H1 (cell line): ENCODE measurements around the gene EHD4. TPM values are rescaled to one million over a fixed set of nuclear protein-coding genes. Genes with fewer than 3 reads are reported as not detected.

Experiments
- POLR2A ChIP-seq, 2 experiments: IDR thresholded peaks; 1 replicate in 1 of 2; 2 replicates in 1 of 2; pipeline ENCODE4 v1.6.1; 2011; ENCODE audit warnings: low read depth in 2 of 2, low read length in 2 of 2, mild to moderate bottlenecking in 2 of 2; ENCODE audit errors: control extremely low read depth in 1 of 2
- TAF1 ChIP-seq: IDR thresholded peaks from 2 replicates; pipeline ENCODE4 v1.6.1; 2011; ENCODE audit warnings: mild to moderate bottlenecking, low read depth, low read length
- TCF12 ChIP-seq: IDR thresholded peaks from 2 replicates; pipeline ENCODE4 v1.6.1; 2011; ENCODE audit warnings: low read depth, mild to moderate bottlenecking, low read length
- polyA plus RNA-seq, 7 experiments: library from polyadenylated mRNA; depleted of rRNA in 3 of 7; stranded (reverse) in 5 of 7; unstranded in 2 of 7; fragments of >200 nt in 5 of 7; fragments of 200-250 nt in 2 of 7; gene quantifications; 1 replicate in 5 of 7; 2 replicates in 1 of 7; 4 replicates in 1 of 7; pipeline versions ENCODE4 v1.2.1 to v1.2.3, GENCODE V29; 2011 to 2013; ENCODE audit warnings: missing spikeins in 2 of 7, mixed read lengths in 2 of 7
- total RNA-seq: library from RNA; stranded (reverse); fragmentation: NEBNext Ultra II Directional; extraction: Animal tissue kit (Norgen Biotek cat#: 25700); gene quantifications from 2 replicates; pipeline ENCODE4 v1.2.1, GENCODE V29; 2021

Gene EHD4
- total and polyA plus RNA-seq, 2 of the 8 experiments (the other 6 are each of a cell fraction or from before 2014, with no cell fraction given): 17.5 to 24.5 TPM

DNA sequence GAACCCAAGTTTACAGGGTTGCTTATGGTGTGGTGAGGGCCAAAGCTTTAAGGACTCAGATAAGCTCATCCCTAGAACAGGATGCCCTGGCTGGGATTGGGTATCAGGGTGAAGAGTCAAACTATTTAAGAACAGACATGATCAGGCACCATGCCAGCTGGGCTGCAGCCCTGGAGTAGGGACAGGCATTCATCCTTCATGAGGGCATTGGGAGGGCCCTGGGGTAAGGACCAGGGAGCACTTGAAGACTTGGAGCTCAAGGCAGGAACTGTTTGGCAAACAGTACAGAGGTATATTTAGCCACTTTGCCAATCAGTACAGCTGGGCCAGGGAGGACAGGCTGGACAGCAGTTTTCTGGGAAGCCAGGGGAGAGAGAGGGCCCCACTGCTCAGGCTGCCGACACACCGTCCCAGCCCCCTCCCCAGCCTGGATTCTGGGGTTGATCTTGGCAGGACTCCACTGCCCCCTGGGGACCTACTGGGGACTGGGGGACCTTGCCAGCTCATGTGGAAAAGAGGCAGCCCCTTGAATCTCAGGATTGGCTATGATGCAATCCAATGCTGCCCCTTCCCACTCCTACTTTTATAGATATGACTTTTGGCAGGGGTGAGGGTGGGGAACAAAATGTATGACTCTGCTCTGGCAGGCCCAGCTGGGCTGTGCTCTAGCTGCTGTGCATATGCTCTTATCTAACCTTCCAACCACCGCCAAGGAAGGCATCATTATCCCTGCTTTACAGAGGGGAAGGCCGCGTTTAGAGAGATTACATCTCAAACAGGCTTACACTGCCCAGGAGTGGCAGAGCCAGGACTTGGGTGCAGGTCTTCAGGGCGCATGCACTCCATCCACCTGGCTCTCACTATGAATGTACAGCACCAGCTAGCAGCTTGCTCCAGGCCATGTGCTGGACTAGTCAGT lies 46.2 kb upstream of the EHD4 start (continued):
- TF ChIP-seq TCF12 (no peak), TAF1 (no peak), POLR2A (IDR thresholded peaks at IDR 0.05; ENCODE audit: control extremely low read depth in 1 of 2, low read depth in 2 of 2, low read length in 2 of 2) (no peak)
